SK-N-SH treated with all-trans-retinoic acid at 6 μM for 48 hours (cell line): ENCODE results near the gene SYNE1.

Experiments used
- ATAC-seq: fragments of 200-7000 bp; cut with Tn5 transposase; 3 replicates; pipeline ENCODE4 v1.9.1; 2020; ENCODE audit warnings: mild to moderate bottlenecking, moderate library complexity
- ARNTL ChIP-seq: fragments of 450-650 bp; formaldehyde crosslinking; IDR thresholded peaks from 2 replicates; pipeline ENCODE4 v1.5.0; 2020; ENCODE audit warnings: low read depth, mild to moderate bottlenecking, moderate library complexity, borderline replicate concordance
- BACH2 ChIP-seq: fragments of 250-450 bp; sonication (Bioruptor Pico); IDR thresholded peaks from 2 replicates; pipeline ENCODE4 v1.9.0; 2021; ENCODE audit warnings: mild to moderate bottlenecking, borderline replicate concordance
- CSDC2 ChIP-seq: fragments of 250-450 bp; sonication (Bioruptor Pico); IDR thresholded peaks from 2 replicates; pipeline ENCODE4 v1.5.0; 2020; ENCODE audit warnings: mild to moderate bottlenecking, moderate library complexity
- GLIS3 ChIP-seq: fragments of 250-450 bp; sonication (Bioruptor Pico); IDR thresholded peaks from 2 replicates; pipeline ENCODE4 v1.5.0; 2020; ENCODE audit warnings: mild to moderate bottlenecking, moderate library complexity
- ISL1 ChIP-seq: fragments of 250-450 bp; sonication (Bioruptor Pico); IDR thresholded peaks from 2 replicates; pipeline ENCODE4 v2.1.2; 2022; ENCODE audit warnings: mild to moderate bottlenecking, moderate library complexity
- OSR1 ChIP-seq: fragments of 250-450 bp; sonication (Bioruptor Pico); IDR thresholded peaks from 2 replicates; pipeline ENCODE4 v1.8.0; 2022; ENCODE audit warnings: moderate library complexity, mild to moderate bottlenecking, inconsistent platforms
- PPARA ChIP-seq: fragments of 250-450 bp; sonication (Bioruptor Pico); IDR thresholded peaks from 2 replicates; pipeline ENCODE4 v1.5.0; 2020; ENCODE audit warnings: mild to moderate bottlenecking, borderline replicate concordance
- SNAI2 ChIP-seq: fragments of 250-450 bp; sonication (Bioruptor Pico); IDR thresholded peaks from 2 replicates; pipeline ENCODE4 v1.5.0; 2020; ENCODE audit warnings: mild to moderate bottlenecking, moderate library complexity
- TOX ChIP-seq: fragments of 250-450 bp; sonication (Bioruptor Pico); IDR thresholded peaks from 2 replicates; pipeline ENCODE4 v1.8.0; 2021; ENCODE audit warnings: mild to moderate bottlenecking, moderate library complexity, borderline replicate concordance
- TSHZ2 ChIP-seq: fragments of 250-450 bp; sonication (Bioruptor Pico); IDR thresholded peaks from 2 replicates; pipeline ENCODE4 v1.5.0; 2020; ENCODE audit warnings: mild to moderate bottlenecking, moderate library complexity
- ZC3H10 ChIP-seq: fragments of 250-450 bp; sonication (Bioruptor Pico); IDR thresholded peaks from 2 replicates; pipeline ENCODE4 v1.5.1; 2021; ENCODE audit warnings: mild to moderate bottlenecking, moderate library complexity
- ZFP3 ChIP-seq: fragments of 250-450 bp; sonication (Bioruptor Pico); IDR thresholded peaks from 2 replicates; pipeline ENCODE4 v1.5.0; 2020; ENCODE audit warnings: mild to moderate bottlenecking, moderate library complexity
- ZFP30 ChIP-seq: fragments of 450-650 bp; formaldehyde crosslinking; IDR thresholded peaks from 2 replicates; pipeline ENCODE4 v1.5.0; 2022; ENCODE audit warnings: mild to moderate bottlenecking, moderate library complexity
- ZNF565 ChIP-seq: fragments of 450-650 bp; formaldehyde crosslinking; conservative IDR thresholded peaks from 2 replicates; pipeline ENCODE4 v1.5.0; 2020; ENCODE audit warnings: low read depth, mild to moderate bottlenecking, moderate library complexity
- ZNF70 ChIP-seq: fragments of 450-650 bp; formaldehyde crosslinking; IDR thresholded peaks from 2 replicates; pipeline ENCODE4 v1.5.0; 2020; ENCODE audit warnings: mild to moderate bottlenecking, moderate library complexity
- ZNF8 ChIP-seq: fragments of 450-650 bp; formaldehyde crosslinking; IDR thresholded peaks from 2 replicates; pipeline ENCODE4 v1.5.0; 2020; ENCODE audit warnings: mild to moderate bottlenecking, moderate library complexity
- TF ChIP-seq, protein P1 (sequence below): fragments of 250-450 bp; sonication (Bioruptor Pico); IDR thresholded peaks from 2 replicates; pipeline ENCODE4 v1.5.1; 2020; ENCODE audit warnings: low read depth, mild to moderate bottlenecking, moderate library complexity
- TF ChIP-seq, protein P2 (sequence below): fragments of 250-450 bp; sonication (Bioruptor Pico); IDR thresholded peaks from 2 replicates; pipeline ENCODE4 v1.8.0; 2021; ENCODE audit warnings: low read depth, mild to moderate bottlenecking, moderate library complexity, borderline replicate concordance
- TF ChIP-seq, protein P3 (sequence below): fragments of 250-450 bp; sonication (Bioruptor Pico); IDR thresholded peaks from 2 replicates; pipeline ENCODE4 v1.8.0; 2020; ENCODE audit warnings: mild to moderate bottlenecking, moderate library complexity, borderline replicate concordance

Gene SYNE1

GRCh38 chr6:152265651-152266050 is 371.5 kb downstream of the SYNE1 start:
- no peak for ATAC-seq
- TF ChIP-seq, protein P1, sequence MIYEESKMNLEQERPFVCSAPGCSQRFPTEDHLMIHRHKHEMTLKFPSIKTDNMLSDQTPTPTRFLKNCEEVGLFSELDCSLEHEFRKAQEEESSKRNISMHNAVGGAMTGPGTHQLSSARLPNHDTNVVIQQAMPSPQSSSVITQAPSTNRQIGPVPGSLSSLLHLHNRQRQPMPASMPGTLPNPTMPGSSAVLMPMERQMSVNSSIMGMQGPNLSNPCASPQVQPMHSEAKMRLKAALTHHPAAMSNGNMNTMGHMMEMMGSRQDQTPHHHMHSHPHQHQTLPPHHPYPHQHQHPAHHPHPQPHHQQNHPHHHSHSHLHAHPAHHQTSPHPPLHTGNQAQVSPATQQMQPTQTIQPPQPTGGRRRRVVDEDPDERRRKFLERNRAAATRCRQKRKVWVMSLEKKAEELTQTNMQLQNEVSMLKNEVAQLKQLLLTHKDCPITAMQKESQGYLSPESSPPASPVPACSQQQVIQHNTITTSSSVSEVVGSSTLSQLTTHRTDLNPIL (CRISPR knock-in tag) = no peak
- TF ChIP-seq CSDC2 (no peak), ARNTL (no peak), ZNF8 (CRISPR knock-in tag) (no peak), GLIS3 (CRISPR knock-in tag) (no peak), OSR1 (CRISPR knock-in tag) (no peak), TOX (no peak), PPARA (CRISPR knock-in tag) (no peak), ISL1 (CRISPR knock-in tag) (no peak), BACH2 (CRISPR knock-in tag) (no peak), TSHZ2 (no peak)
- TF ChIP-seq, protein P2, sequence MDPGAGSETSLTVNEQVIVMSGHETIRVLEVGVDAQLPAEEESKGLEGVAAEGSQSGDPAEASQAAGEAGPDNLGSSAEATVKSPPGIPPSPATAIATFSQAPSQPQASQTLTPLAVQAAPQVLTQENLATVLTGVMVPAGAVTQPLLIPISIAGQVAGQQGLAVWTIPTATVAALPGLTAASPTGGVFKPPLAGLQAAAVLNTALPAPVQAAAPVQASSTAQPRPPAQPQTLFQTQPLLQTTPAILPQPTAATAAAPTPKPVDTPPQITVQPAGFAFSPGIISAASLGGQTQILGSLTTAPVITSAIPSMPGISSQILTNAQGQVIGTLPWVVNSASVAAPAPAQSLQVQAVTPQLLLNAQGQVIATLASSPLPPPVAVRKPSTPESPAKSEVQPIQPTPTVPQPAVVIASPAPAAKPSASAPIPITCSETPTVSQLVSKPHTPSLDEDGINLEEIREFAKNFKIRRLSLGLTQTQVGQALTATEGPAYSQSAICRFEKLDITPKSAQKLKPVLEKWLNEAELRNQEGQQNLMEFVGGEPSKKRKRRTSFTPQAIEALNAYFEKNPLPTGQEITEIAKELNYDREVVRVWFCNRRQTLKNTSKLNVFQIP (CRISPR knock-in tag) = no peak
- TF ChIP-seq, all 23 proteins: peak for 0

DNA sequence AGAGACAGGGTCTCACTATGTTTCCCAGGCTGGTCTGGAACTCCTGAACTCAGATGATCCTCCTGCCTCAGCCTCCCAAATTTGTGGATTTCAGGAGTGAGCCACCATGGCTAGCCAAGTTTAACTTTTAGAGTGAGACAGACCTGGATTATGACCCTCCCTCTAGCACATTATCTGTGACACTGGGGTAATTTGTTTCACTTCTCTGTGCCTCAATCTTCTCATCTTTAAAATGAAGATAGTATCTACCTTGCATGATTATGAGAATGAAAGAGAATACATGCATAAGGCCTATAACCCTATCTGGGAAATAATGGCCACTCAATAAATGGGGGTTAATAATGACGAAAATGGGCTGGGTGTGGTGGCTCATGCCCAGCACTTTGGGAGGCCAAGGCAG is 373.6 kb downstream of the SYNE1 start:
- no peak for ATAC-seq
- TF ChIP-seq ZFP3 (CRISPR knock-in tag) = no peak
- TF ChIP-seq, protein P1 (CRISPR knock-in tag) = no peak
- no peak for TF ChIP-seq ZC3H10
- TF ChIP-seq ZNF70 (CRISPR knock-in tag) = no peak
- TF ChIP-seq SNAI2 (CRISPR knock-in tag) = no peak
- TF ChIP-seq, protein P2 (CRISPR knock-in tag) = no peak
- TF ChIP-seq TSHZ2 = no peak
- no peak for TF ChIP-seq ISL1 (CRISPR knock-in tag)
- TF ChIP-seq ZNF8 (CRISPR knock-in tag) = no peak
- no peak for TF ChIP-seq CSDC2
- no peak for TF ChIP-seq GLIS3 (CRISPR knock-in tag)

- TF ChIP-seq ZFP3 (CRISPR knock-in tag) = no peak
- no peak for TF ChIP-seq CSDC2
- TF ChIP-seq BACH2 (CRISPR knock-in tag) = no peak
- no peak for TF ChIP-seq ZNF565 (CRISPR knock-in tag)
- TF ChIP-seq, protein P3, sequence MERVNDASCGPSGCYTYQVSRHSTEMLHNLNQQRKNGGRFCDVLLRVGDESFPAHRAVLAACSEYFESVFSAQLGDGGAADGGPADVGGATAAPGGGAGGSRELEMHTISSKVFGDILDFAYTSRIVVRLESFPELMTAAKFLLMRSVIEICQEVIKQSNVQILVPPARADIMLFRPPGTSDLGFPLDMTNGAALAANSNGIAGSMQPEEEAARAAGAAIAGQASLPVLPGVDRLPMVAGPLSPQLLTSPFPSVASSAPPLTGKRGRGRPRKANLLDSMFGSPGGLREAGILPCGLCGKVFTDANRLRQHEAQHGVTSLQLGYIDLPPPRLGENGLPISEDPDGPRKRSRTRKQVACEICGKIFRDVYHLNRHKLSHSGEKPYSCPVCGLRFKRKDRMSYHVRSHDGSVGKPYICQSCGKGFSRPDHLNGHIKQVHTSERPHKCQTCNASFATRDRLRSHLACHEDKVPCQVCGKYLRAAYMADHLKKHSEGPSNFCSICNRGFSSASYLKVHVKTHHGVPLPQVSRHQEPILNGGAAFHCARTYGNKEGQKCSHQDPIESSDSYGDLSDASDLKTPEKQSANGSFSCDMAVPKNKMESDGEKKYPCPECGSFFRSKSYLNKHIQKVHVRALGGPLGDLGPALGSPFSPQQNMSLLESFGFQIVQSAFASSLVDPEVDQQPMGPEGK (CRISPR knock-in tag) = no peak
- TF ChIP-seq ARNTL = no peak
- TF ChIP-seq OSR1 (CRISPR knock-in tag) = no peak
- TF ChIP-seq ZFP30 (CRISPR knock-in tag) = no peak
- no peak for ATAC-seq
Observed at GRCh38 chr6:152261179-152261578, 376.0 kb downstream of the SYNE1 start.
